ENCODE data around the gene TGFBR3. TPM values are rescaled to one million over a fixed set of nuclear protein-coding genes. Genes with fewer than 3 reads are reported as not detected.

The TGFBR3 gene
- total and polyA plus RNA-seq, 2 of the 8 experiments (the other 6 are each of a cell fraction or from before 2014, with no cell fraction given): 2.0 to 6.1 TPM

GRCh38 chr1:91883470-91883869, 2.5 kb downstream of the TGFBR3 start (continued):
- TF ChIP-seq MAFK (IDR thresholded peaks at IDR 0.05; ENCODE audit: low read depth, low read length): no peak

Measured in H1 (cell line).